ENCODE data around the gene LRRK2.

DNA sequence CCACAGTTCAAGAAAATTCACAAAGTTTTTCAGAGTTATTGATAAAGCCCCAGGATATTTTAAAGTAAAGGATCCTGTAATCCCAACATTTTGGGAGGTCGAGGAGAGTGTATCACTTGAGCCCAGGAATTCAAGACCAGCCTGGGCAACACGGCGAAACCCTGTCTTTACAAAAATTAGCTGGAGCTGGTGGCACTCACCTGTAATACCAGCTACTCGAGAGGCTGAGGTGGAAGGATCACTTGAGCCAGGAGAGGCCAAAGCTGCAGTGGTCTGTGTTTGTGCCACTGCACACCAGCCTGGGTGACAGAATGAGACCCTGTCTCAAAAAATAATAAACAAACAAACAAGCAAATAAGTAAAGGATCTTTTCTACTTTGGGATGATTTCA, 39.5 kb upstream of the LRRK2 start:
- TF ChIP-seq, protein P1, sequence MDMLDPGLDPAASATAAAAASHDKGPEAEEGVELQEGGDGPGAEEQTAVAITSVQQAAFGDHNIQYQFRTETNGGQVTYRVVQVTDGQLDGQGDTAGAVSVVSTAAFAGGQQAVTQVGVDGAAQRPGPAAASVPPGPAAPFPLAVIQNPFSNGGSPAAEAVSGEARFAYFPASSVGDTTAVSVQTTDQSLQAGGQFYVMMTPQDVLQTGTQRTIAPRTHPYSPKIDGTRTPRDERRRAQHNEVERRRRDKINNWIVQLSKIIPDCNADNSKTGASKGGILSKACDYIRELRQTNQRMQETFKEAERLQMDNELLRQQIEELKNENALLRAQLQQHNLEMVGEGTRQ (IDR thresholded peaks at IDR 0.05; ENCODE audit: low read length) = no peak
- TF ChIP-seq YY1 (IDR thresholded peaks at IDR 0.05; ENCODE audit: low read depth, low read length) (no peak), RAD21 (IDR thresholded peaks at IDR 0.05 in 1 of 2, conservative IDR thresholded peaks at IDR 0.05 in 1 of 2; ENCODE audit: low read depth in 2 of 2, low read length in 2 of 2) (no peak), POLR2AphosphoS5 (IDR thresholded peaks at IDR 0.05; ENCODE audit: low read depth, low read length) (no peak), HDAC2 (IDR thresholded peaks at IDR 0.05; ENCODE audit: borderline replicate concordance in 1 of 2, low read depth in 2 of 2, low read length in 2 of 2) (no peak)
- TF ChIP-seq, protein P2, sequence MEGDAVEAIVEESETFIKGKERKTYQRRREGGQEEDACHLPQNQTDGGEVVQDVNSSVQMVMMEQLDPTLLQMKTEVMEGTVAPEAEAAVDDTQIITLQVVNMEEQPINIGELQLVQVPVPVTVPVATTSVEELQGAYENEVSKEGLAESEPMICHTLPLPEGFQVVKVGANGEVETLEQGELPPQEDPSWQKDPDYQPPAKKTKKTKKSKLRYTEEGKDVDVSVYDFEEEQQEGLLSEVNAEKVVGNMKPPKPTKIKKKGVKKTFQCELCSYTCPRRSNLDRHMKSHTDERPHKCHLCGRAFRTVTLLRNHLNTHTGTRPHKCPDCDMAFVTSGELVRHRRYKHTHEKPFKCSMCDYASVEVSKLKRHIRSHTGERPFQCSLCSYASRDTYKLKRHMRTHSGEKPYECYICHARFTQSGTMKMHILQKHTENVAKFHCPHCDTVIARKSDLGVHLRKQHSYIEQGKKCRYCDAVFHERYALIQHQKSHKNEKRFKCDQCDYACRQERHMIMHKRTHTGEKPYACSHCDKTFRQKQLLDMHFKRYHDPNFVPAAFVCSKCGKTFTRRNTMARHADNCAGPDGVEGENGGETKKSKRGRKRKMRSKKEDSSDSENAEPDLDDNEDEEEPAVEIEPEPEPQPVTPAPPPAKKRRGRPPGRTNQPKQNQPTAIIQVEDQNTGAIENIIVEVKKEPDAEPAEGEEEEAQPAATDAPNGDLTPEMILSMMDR (IDR thresholded peaks at IDR 0.05; ENCODE audit: control extremely low read depth in 1 of 3, insufficient read depth in 1 of 3, low read depth in 1 of 3, low read length in 3 of 3) = no peak
